ENCODE data around the gene MPHOSPH9.

The MPHOSPH9 gene

DNA sequence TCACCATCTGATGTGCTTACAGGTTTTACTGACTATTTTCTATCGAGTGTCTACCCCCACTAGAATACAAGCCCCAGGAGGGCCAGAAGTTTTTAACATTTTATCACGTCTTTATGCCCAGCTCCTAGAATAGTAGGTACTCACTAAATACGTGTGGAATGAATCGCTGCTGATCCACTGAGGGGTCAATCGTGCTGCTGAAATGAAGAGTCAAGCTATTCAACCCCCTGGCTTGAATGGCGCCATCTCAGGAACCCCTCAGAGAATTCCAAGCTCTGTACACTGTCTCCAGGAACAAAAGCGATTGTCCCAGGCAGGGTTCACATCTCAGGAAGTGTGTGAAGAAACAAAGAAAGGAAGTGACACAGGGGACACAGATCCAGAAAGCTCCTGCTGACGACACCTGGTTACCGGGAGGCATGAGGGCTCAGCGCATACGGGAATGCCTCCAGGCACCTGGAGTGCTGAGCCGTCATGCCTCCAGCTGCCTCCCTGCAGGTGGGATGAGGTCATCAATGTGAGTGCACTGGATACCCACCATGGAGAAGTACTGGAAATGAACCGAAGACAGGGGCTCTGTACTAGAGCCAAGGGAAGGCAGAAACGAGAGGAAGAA lies 127.6 kb downstream of the MPHOSPH9 start:
- DNase-seq (ENCODE audit: low read depth in 3 of 3, low spot score in 1 of 3) = no peak

DNA sequence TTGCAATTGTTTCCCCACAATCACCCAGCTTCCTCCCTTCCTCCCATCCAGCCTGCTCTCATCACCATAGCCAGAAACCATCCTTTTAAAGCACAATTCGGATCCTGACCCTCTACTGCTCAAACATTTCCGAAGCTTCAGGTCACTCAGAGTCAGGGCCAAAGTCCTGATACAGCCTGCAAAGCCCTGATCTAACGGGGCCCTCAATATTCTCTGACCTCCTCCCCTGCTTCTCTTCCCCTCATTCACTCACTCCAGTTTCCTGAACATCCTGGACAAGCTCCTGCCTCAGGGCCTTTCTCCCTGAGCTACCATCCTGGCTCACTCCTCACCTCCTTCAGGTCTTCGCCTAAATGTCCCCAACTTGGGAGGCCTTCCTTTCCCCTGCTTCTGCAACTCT lies 128.1 kb downstream of the MPHOSPH9 start:
- DNase-seq (ENCODE audit: low read depth in 3 of 3, low spot score in 1 of 3) = no peak
